Smooth muscle cell (in vitro differentiated cells): ENCODE data around the gene DNAH9. TPM values are rescaled to one million over a fixed set of nuclear protein-coding genes. Genes with fewer than 3 reads are reported as not detected.

ENCODE experiments used
- DNase-seq: peaks from one replicate; lab custom pipeline; 2025; ENCODE audit not compliant: unreplicated experiment; lab: John Stamatoyannopoulos, UW
- H2AFZ ChIP-seq: fragments of 200-600 bp; sonication (generic); 2 replicates; pipeline ENCODE4 v1.6.0; 2016; ENCODE audit warnings: antibody characterized with exemption, low read depth, mild to moderate bottlenecking
- H3F3A ChIP-seq: fragments of 200-600 bp; sonication (generic); 2 replicates; pipeline ENCODE4 v1.6.0; 2017; ENCODE audit warnings: antibody characterized with exemption, low read depth
- H3K27ac ChIP-seq: fragments of 200-600 bp; sonication (generic); 2 replicates; pipeline ENCODE4 v1.5.1; 2016; ENCODE audit warnings: low read depth, mild to moderate bottlenecking
- H3K27me3 ChIP-seq: fragments of 200-600 bp; sonication (generic); 2 replicates; pipeline ENCODE4 v1.6.1; 2016; ENCODE audit warnings: low read depth, mild to moderate bottlenecking
- H3K36me3 ChIP-seq: fragments of 200-600 bp; sonication (generic); 2 replicates; pipeline ENCODE4 v1.5.1; 2016; ENCODE audit warnings: low read depth
- H3K4me1 ChIP-seq: fragments of 200-600 bp; sonication (generic); 2 replicates; pipeline ENCODE4 v1.5.1; 2016; ENCODE audit warnings: low read depth
- H3K4me2 ChIP-seq: fragments of 200-600 bp; sonication (generic); 2 replicates; pipeline ENCODE4 v1.6.0; 2016; ENCODE audit warnings: mild to moderate bottlenecking
- H3K4me3 ChIP-seq: fragments of 200-600 bp; sonication (generic); 2 replicates; pipeline ENCODE4 v1.5.1; 2016; ENCODE audit warnings: mild to moderate bottlenecking
- H3K79me2 ChIP-seq: fragments of 200-600 bp; sonication (generic); 2 replicates; pipeline ENCODE4 v1.6.0; 2016; ENCODE audit warnings: low read depth, mild to moderate bottlenecking
- H3K9ac ChIP-seq: fragments of 200-600 bp; sonication (generic); 2 replicates; pipeline ENCODE4 v1.6.0; 2016; ENCODE audit warnings: low read depth
- H3K9me3 ChIP-seq: fragments of 200-600 bp; sonication (generic); replicated peaks from 2 replicates; pipeline ENCODE4 v1.5.1; 2016; ENCODE audit warnings: low read depth
- H4K20me1 ChIP-seq: fragments of 200-600 bp; sonication (generic); 2 replicates; pipeline ENCODE4 v1.6.0; 2016; ENCODE audit warnings: low read depth
- CTCF ChIP-seq: fragments of 200-600 bp; sonication (generic); IDR thresholded peaks from 2 replicates; pipeline ENCODE4 v1.5.1; 2017; ENCODE audit warnings: borderline replicate concordance, mild to moderate bottlenecking, antibody characterized with exemption; ENCODE audit not compliant: insufficient read depth, poor library complexity, severe bottlenecking
- WGBS: methylation state at CpG from one replicate; pipeline ENCODE4 v1.1.7; 2016; ENCODE audit warnings: low lambda C conversion rate; 5-methylcytosine and 5-hydroxymethylcytosine counted together
- polyA plus RNA-seq: library from polyadenylated mRNA; unstranded; fragments of >200 nt; fragmentation: Nextera tagmentation; extraction: Ambion mirVana; gene quantifications from 2 replicates; pipeline ENCODE4 v1.2.1, GENCODE V29; 2016
- total RNA-seq: library from RNA; depleted of rRNA; stranded (reverse); fragments of >200 nt; gene quantifications from 2 replicates; pipeline ENCODE4 v1.2.3, GENCODE V29; 2014

DNAH9 gene
- total and polyA plus RNA-seq, 2 experiments from 2014 or later = 0.30 to 0.49 TPM

GRCh38 chr17:11880714-11881113, 282.4 kb downstream of the DNAH9 start:
- no peak overlapping the region for H3K27ac ChIP-seq
- DNase-seq = no peak

GRCh38 chr17:11882716-11883115, 284.4 kb downstream of the DNAH9 start:
- peaks cover 5% of the 10 kb centered on the region for H3F3A ChIP-seq
- H2AFZ ChIP-seq = no peak overlapping the region
- H4K20me1 ChIP-seq = no peaks in the 10 kb centered on the region
- H3K4me1 ChIP-seq = peaks cover 11% of the 10 kb centered on the region
- DNase-seq = no peak
- H3K4me3 ChIP-seq = no peak overlapping the region
- no peaks in the 10 kb centered on the region for H3K79me2 ChIP-seq
- WGBS = 17% methylated on average over 3 of the region's 3 CpGs
- H3K9ac ChIP-seq = no peak overlapping the region
- peak overlapping the region; percentile 9 for H3K4me2 ChIP-seq
- H3K27me3 ChIP-seq = no peaks in the 10 kb centered on the region
- H3K27ac ChIP-seq = no peak overlapping the region
- no peaks in the 10 kb centered on the region for H3K9me3 ChIP-seq
- no peak for TF ChIP-seq CTCF
- H3K36me3 ChIP-seq = no peaks in the 10 kb centered on the region

More at GRCh38 chr17:11880714-11881113, 282.4 kb downstream of the DNAH9 start:
- Histone ChIP-seq H3F3A (peaks cover 4% of the 10 kb centered on the region), H3K36me3 (no peaks in the 10 kb centered on the region), H3K9ac (no peak overlapping the region), H3K4me3 (no peak overlapping the region), H3K79me2 (no peaks in the 10 kb centered on the region), H3K9me3 (no peaks in the 10 kb centered on the region), H3K27me3 (no peaks in the 10 kb centered on the region), H3K4me2 (no peak overlapping the region), H3K4me1 (peaks cover 11% of the 10 kb centered on the region), H4K20me1 (no peaks in the 10 kb centered on the region), H2AFZ (no peak overlapping the region)
- 75% methylated on average over 5 of the region's 5 CpGs for WGBS
- TF ChIP-seq CTCF = peak; percentile 5

DNA sequence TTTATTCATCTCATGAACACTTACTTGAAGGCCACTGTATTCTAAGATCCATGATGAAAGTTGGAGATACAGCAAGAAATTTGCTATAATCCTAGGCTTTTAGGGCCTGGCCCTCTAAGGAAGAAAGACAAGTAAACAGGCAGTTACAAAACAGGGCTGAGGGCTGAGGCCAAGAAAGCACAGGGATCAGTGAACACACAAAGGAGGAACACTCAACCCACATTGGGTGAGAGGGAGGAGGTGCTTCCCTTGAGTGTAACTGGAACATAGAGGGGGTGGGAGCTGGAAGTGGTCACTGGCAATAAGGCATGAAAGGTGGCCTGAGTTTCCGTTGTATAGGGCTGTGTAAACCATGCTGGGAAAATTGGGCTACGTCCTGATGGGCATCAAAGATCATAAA, 286.8 kb downstream of the DNAH9 start:
- Histone ChIP-seq H3K27ac (no peak overlapping the region), H3K4me1 (peaks cover 11% of the 10 kb centered on the region), H3K9ac (no peak overlapping the region), H2AFZ (no peak overlapping the region), H4K20me1 (no peaks in the 10 kb centered on the region), H3K9me3 (no peaks in the 10 kb centered on the region), H3K4me3 (no peak overlapping the region), H3K79me2 (no peaks in the 10 kb centered on the region), H3K27me3 (no peaks in the 10 kb centered on the region), H3K4me2 (no peak overlapping the region), H3F3A (peaks cover 5% of the 10 kb centered on the region), H3K36me3 (no peaks in the 10 kb centered on the region)
- WGBS = 45% methylated on average over 2 of the region's 2 CpGs
- TF ChIP-seq CTCF = no peak
- no peak for DNase-seq

- no peak for DNase-seq
- WGBS = 92% methylated on average over 5 of the region's 5 CpGs
- peaks cover 5% of the 10 kb centered on the region for H3F3A ChIP-seq
- no peaks in the 10 kb centered on the region for H3K9me3 ChIP-seq
- H3K36me3 ChIP-seq = no peaks in the 10 kb centered on the region
- no peak for TF ChIP-seq CTCF
- no peaks in the 10 kb centered on the region for H4K20me1 ChIP-seq
- no peak overlapping the region for H3K4me2 ChIP-seq
- no peaks in the 10 kb centered on the region for H3K79me2 ChIP-seq
- no peaks in the 10 kb centered on the region for H3K27me3 ChIP-seq
- H2AFZ ChIP-seq = no peak overlapping the region
- H3K9ac ChIP-seq = no peak overlapping the region
- H3K4me1 ChIP-seq = peaks cover 11% of the 10 kb centered on the region
- H3K4me3 ChIP-seq = no peak overlapping the region
- no peak overlapping the region for H3K27ac ChIP-seq
These were observed 291.0 kb downstream of the DNAH9 start for GRCh38 chr17:11889266-11889665.
